DLD1 (cell line): ENCODE measurements around the gene UBR2.
"Not testable (repeated sequence)": the region's sequence is repeated elsewhere in the genome, so short reads cannot be mapped to it uniquely, and the experiment has no call there.

Experiments used
- in situ Hi-C: cut with HindIII; loops from 2 replicates; pipeline ENCODE4 v1.10.0; 2017; ENCODE audit warnings: low sequenced_read_pairs

The UBR2 gene

DNA sequence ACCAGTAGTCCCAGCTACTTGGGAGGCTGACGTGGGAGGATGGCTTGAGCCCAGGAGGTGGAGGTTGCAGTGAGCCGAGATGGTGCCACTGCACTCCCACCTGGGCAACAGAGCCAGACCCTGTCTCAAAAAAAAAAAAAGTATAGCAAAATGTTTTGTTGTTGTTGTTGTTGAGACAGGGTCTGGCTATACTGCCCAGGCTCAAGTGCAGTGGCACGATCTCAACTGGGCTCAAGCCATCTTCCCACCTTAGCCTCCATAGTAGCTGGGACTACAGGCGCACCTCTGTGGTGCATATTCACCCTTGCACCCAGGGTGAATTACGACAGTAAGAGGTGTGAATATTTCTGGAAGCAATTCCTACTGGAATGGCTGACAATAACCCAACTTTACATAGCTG lies 11.4 kb upstream of the UBR2 start:
- in situ Hi-C loops, result loop anchor here (25.0 kb wide), 1 partner anchor 240 kb away; no protein-coding TSS in a partner anchor

DNA sequence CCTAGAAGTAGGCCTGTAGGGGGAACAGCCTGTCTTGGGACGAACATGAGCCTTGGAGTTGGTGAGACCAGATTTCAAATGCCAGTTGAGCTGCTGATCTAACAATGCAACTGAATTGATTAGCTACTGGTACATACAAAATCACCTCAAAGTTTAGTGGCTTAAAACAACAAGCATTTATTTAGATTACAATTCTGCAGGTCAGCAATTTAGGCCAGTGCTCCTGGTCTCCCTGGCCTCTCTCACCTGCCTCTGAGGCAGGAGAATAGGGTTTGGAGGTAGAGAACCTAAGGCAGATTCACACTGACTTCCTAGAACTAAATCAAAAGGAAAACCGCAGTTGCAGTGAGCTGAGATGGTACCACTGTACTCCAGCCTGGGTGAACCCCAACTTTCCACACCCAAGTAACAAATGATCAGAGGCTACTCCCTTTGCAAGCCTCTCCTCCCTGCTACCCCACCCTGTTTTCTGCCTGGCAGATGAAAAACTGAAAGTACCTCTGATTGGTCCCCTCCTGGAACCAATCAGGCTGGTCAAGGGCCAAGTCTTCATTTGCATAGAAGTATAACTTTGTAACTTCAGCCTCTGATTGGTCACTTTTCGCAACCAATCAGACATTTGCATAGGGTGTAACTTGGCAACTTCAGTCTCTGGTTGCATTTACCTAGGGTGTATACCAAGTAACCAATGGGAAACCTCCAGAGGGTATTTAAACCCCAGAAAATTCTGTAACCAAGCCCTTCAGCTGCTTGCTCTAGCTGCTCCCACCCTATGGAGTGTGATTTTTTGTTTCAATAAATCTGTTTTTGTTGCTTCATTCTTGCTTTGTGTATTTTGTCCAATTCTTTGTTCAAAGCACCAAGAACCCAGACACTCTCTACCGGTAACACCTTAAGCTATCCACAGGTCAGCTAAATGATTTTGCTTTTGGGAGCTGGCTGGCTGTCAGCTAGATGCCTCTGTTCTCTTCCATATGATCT lies 8.1 kb upstream of the UBR2 start:
- in situ Hi-C loops, result loop anchor here (25.0 kb wide), 1 partner anchor 243 kb away; no protein-coding TSS in a partner anchor

DNA sequence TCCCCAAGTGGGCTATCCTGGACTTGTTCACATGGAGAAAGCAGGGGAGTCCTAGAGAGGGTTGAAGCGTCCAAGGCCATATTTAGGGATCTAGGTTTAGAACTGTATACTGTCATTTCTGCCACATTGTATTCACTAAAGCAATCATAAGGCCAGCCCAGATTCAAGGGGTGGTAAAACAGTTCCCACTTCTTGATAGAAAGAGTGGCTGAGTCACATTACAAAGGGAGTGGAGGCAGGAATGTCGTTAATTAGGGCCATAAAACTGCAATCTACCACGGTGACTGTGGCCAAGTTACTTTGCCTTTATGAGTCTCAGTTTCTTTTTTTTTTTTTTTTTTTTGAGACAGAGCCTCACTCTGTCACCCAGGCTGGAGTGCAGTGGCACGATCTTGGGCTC lies 7.4 kb upstream of the UBR2 start:
- in situ Hi-C loops, result loop anchor here (25.0 kb wide), 1 partner anchor 244 kb away; no protein-coding TSS in a partner anchor

DNA sequence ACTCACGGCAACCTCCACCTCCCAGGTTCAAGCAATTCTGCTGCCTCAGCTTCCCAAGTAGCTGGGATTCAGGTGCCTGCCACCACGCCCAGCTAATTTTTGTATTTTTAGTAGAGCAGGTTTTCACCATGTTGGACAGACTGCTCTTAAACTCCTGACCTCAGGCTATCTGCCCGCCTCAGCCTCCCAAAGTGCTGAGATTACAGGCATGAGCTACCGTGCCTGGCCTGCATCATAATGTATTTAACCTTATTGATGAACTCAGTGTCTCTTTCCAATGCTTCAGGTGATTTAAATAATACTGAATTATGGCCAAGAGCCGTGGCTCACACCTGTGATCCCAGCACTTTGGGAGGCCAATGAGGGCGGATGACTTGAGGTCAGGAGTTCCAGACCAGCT lies 4.6 kb upstream of the UBR2 start:
- in situ Hi-C loops, result loop anchor here (25.0 kb wide), 1 partner anchor 247 kb away; no protein-coding TSS in a partner anchor

DNA sequence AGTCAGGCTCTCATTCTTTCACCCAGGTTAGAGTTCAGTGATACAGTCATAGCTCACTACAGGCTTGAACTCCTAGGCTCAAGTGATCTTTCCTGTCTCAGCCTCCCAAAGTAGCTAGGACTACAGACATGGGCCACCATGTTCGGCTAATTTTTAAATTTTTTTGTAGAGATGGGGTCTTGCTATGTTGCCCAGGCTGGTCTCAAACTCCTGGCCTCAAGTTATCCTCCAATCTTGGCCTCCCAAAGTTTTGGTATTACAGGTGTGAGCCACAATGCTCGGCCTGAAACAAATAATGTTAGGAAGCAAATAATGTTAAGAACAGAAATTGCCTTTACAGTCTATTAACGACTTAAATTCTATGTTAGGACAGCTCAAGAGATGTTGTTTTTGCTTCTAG lies 1.8 kb upstream of the UBR2 start:
- in situ Hi-C loops, result loop anchor here (25.0 kb wide), 1 partner anchor 250 kb away; no protein-coding TSS in a partner anchor

DNA sequence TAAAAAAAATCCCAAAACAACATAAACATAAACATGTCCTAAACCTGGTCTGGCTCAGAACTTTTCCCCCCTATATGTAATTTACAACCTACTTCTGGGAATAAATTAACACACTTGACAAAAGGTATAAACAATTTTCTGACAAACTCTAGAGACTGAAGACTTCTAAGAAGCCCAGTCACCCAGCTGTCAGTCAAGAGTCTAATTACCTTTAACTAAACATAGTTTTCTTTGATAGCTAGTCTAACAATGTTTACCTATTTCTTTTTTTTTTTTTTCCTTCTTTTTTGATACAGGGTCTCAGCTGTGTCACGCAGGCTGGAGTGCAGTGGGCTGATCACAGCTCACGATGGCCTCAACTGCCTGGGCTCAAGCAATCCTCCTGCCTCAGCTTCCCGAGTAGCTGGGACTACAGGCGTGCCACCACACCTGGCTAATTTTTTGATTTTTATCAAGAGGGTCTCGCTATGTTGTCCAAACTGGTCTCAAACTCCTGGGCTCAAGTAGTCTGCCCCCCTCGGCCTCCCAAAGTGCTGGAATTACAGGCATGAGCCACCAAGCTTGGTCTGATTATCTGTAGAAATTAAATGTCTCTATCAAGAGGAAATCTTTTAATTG lies 932 bp upstream of the UBR2 start:
- in situ Hi-C loops, result loop anchor here (25.0 kb wide), 1 partner anchor 251 kb away; no protein-coding TSS in a partner anchor

DNA sequence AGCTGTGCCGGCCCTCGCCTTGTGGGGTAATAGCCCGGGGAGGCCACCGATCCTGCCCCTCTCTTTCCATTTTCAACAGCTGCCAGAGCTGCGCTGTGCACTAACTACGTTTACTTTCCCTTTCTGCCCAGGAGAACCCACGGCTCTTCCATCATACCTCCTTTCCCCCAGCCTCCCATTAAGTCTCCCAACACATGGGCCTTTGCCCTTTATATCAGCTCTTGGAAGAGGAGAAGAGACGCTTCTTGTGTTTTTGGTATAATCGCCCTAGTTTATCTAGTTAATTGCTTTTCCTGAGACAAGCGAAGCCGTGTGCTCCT lies 637 bp downstream of the UBR2 start:
- in situ Hi-C loops, result loop anchor here (25.0 kb wide), 1 partner anchor 252 kb away; no protein-coding TSS in a partner anchor

DNA sequence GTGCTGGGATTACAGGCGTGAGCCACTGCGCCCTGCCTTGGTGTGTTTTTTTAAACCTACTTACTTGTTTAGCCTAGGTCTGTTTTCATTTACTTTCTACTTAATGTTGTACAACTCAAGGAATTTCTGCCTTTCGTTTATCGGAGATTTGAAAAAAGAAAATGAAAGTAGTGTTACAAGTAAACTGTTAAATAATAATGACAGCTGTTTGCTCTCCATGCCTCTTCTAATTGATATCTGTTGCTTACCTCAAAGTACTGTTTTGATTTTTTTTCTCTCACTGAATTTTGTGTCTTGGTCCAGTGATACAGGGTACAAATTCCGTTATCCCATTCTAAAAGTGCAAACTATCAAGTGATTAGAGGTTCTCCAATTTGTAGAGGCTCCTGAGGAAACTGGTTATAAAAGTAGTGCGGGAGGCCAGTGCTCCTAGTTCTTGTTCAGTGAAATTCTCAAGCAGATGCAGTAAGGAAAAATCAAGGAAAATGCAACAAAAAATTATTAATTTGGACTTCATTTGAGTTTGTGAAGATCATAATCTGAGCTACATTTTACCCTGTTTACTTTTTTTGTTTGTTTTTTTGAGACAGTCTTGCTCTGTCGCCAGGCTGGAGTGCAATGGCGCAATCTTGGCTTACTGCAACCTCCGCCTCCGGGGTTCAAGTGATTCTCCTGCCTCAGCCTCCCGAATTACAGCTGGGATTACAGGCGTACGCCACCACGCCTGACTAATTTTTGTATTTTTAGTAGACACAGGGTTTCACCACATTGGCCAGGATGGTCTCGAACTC lies 2.2 kb downstream of the UBR2 start:
- in situ Hi-C loops, result loop anchor here (25.0 kb wide), 1 partner anchor 254 kb away; no protein-coding TSS in a partner anchor

DNA sequence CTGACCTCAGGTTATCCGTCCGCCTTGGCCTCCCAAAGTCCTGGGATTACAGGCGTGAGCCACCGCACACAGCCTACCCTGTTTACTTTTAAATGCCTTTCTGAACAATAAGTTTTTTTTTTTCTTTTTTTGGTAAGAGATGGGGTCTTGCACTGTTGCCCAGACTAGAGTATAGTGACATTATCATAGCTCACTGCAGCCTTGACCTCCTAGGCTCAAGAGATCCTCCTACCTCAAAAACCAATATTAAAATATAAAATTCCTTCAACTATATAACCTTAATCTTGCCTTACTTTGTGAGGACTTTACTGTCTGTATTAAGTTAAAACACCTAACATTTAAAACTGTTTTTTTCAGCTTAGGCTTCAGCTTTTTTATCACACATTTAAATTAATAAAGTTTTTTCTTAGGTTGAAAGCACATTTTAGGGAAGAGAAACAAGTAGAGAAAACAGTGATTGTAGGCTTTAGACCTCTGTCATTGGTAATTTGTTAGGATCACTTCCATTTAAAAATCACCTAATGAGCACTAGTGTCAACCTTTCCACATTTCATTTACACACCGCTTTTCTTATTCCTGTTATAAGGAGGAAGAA lies 2.9 kb downstream of the UBR2 start:
- in situ Hi-C loops, result loop anchor here (25.0 kb wide), 1 partner anchor 254 kb away; no protein-coding TSS in a partner anchor

DNA sequence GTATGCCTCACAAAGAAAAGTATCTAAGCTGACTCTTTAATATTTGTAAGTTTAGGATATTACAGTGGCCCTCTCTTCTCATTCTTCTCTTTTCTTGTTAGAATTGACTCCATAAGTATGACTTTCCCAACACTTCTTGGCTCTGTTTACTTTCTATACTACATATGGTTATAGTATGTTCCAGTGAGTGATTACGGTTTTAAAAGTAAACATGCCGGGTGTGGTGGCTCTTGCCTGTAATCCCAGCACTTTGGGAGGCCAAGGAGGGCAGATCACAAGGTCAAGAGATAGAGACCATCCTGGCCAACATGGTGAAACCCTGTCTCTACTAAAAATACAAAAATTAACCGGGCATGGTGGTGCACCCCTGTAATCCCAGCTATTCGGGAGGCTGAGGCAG lies 3.4 kb downstream of the UBR2 start:
- in situ Hi-C loops, result loop anchor here (25.0 kb wide), 1 partner anchor 255 kb away; no protein-coding TSS in a partner anchor

DNA sequence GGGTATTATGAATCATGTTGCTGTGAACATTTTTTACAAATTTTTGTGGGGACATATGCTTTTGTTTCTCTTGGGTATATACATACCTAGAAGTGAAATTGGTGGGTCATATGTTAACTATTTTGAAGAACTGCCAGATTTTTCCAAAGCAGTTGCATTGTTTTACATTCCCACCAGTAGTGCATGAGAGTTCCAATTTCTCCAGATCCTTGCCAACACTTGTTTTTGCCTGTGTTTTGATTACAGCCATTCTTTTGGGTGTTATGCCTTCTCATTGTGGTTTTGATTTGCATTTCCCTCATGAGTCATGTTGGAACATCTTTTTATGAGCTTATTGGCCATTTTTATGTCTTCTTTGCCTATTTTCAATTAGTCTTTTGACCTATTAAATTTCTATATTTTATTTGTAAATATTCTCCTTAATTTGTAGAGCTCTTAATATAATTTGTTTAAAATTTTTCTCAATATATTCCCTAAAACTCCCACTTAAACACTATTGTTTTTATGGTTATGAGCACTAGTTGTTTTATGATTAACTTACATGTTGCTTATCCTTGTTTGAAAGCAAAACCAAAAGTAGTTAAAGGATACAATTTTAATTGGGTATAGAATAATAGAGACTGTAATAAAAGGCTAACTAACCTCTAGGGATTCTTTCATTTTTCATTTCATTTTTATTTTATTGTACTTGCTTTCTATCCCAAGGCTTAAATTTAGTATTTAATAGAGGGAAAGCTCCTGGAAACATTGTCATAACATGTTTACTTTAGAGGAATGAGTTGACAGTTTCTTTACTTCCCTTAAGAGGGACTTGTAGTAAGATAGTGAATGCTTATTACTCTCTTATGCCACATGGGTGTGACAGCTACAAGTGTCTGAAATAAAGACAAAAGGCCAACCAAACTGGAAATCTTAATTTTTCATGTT lies 5.5 kb downstream of the UBR2 start:
- in situ Hi-C loops, result loop anchor here (25.0 kb wide), 1 partner anchor 257 kb away; no protein-coding TSS in a partner anchor

DNA sequence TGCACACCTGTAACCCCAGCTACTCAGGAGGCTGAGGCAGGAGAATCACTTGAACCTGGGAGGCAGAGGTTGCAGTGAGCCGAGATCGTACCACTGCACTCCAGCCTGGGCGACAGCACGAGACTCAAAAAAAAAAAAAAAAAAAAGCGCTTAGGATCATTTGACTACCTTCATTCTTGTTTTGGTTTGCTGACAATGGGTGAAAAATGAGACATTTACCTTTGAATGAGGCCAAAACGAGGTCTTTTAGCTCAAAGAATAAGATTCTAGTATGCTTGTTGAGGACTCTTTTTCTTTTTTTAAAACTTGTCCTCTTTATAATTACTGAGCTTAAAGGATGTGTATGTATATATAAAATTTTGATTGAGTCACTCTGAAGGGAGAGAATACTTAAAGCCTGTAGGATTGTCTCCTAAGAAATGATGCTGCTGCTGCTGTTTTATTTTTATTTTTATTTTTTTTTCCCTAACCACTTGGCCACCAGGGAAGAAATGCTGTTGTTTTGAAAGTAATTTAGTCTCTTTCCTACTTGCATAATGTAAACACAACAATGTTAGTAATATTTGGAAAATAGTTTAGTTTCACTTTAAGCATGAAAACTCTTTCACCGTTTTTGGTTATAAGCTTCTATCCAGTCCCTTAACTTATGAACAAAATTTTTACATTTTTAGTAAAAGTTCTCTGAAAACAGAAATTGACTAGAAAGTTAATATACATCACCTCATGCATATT lies 7.9 kb downstream of the UBR2 start:
- in situ Hi-C loops, result loop anchor here (25.0 kb wide), 1 partner anchor 259 kb away; no protein-coding TSS in a partner anchor

DNA sequence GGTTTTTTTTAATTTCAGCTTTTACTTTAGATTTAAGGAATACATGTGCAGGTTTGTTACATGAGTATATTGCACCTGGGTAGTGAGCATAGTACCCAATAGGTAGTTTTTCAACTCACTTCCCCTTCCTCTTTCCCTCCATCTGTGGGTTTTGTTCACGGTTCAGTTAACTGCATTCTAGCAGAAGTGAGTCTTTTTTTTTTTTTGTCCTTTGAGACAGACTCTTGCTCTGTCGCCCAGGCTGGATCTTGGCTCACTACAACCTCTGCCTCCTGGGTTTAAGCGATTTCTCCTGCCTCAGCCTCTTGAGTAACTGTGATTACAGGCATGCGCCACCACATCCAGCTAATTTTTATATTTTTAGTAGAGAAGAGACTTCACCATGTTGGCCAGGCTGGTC lies 8.7 kb downstream of the UBR2 start:
- in situ Hi-C loops, result loop anchor here (25.0 kb wide), 1 partner anchor 260 kb away; no protein-coding TSS in a partner anchor

DNA sequence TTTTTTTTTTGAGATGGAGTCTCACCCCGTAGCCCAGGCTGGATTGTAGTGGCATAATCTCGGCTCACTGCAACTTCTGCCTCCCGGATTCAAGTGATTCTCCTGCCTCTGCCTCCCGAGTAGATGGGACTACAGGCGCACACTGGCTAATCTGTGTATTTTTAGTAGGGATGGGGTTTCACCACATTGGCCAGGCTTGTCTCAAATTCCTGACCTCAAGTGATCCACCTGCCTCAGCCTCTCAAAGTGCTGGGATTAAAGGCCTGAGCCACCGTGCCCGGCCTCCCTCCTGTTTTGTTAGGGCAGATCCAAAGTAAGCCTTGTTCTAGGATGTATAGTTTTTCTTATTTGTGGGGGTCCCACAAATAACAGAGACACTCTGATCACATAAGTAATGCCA lies 12.7 kb downstream of the UBR2 start:
- in situ Hi-C loops, result not testable (repeated sequence)

DNA sequence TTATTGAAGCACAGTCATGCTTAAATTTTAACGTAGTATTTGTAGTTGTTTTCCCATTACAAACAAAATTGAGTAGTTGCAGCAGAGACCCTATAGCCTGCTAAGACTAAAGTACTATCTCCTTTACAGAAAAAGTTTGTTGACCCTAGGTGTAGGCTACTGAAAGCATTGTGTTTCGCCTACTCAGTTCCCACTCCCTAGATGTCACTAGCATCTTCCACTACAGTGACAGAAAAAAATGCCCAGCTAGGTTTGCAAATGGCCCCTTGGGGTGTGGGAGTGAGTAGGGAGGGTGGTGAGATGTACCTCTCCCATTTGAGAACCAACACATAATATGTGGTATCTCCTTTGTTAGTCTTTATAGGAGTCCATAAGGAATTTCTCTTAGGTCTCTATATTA lies 34.5 kb downstream of the UBR2 start:
- in situ Hi-C loops, result no loop called here

DNA sequence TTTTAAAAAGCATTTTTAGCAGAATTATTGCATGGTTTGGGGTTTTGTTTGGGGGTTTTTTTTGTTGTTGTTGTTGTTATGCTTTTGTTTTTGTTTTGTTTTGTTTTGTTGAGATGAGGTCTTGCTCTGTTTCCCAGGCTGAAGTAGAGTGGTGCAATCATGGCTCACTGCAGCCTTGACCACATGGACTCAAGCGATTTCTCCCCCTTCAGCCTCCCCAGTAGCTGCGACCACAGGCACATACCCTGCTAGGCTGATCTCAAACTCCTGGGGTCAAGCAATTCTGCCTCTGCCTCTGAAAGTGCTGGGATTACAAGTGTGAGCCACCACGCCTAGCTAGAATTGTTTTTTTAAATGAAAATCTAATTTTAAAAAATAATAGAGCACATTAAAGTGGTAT lies 35.7 kb downstream of the UBR2 start:
- in situ Hi-C loops, result no loop called here

DNA sequence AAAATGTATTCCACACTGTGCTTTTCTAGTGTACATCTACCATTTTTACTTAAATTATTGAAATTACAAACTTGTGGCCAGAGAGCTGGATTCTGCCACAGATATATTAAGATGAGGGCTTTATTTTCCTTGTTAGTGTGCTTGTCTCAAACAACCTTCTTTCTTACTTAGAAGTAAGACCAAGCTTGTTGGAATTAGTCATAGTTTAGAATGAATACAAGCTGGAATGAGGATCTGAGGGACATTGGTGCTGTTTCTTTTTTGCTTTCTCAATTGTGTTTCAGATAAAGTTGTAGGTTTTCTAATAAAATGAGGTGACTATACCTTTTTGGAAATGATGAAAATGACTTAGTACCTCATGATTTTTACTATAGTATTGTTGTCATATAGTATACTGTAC lies 40.3 kb downstream of the UBR2 start:
- in situ Hi-C loops, result no loop called here

DNA sequence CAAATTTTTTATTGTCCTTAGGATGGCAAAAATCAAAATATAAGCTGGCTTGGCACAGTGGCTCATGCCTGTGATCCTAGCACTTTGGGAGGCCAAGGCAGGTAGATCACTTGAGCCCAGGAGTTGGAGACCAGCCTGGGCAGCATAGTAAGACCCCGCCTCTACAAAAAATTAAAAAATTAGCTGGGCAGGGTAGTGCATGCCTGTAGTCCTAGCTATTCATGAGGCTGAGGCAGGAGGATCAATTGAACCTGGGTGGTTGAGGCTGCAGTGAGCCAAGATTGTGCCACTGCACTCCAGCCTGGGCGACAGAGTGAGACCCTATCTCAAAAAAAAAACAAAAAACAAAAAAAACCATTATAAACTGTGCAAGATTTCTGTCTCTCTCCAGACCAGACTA lies 40.9 kb downstream of the UBR2 start:
- in situ Hi-C loops, result not testable (repeated sequence)

DNA sequence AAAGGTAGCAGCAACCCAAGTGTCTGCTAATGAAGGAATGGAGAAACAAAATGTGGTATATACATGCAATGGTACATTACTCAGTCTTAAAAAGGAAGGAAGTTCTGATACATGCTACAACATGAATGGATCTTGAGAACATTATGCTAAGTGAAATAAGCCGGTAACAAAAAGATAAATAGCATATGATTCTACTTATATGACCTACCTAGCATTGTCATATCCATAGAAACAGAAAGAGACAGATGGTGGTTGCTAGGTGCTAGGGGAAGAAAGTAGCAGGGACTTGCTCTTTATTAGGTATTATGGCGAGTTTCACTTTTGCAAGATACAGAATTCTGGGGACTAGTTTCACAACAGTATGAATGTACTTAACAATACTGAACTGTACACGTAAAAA lies 46.6 kb downstream of the UBR2 start:
- in situ Hi-C loops, result no loop called here
